Measurements from ENCODE around the gene RIPK4.

DNA sequence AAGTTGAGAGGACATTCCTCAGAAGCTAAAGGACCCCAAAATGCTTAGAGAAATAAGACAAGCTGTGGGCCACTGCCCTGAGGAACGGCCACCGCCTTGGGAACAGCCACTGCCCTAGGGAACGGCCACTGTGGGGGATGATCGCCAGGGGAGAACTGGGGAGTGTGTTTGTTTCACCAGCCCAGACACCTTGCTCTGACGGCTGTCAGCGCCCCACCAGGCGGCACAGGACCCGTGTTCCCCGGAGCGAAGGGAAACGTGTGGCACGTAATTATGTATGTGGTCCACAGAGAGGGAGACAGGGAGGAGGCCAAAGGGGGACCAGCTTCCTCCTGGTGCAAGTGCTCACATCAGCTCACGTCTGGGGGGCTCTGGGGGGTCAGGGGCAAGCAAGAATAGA is 45.8 kb upstream of the RIPK4 start:
- TF ChIP-seq, protein P1, sequence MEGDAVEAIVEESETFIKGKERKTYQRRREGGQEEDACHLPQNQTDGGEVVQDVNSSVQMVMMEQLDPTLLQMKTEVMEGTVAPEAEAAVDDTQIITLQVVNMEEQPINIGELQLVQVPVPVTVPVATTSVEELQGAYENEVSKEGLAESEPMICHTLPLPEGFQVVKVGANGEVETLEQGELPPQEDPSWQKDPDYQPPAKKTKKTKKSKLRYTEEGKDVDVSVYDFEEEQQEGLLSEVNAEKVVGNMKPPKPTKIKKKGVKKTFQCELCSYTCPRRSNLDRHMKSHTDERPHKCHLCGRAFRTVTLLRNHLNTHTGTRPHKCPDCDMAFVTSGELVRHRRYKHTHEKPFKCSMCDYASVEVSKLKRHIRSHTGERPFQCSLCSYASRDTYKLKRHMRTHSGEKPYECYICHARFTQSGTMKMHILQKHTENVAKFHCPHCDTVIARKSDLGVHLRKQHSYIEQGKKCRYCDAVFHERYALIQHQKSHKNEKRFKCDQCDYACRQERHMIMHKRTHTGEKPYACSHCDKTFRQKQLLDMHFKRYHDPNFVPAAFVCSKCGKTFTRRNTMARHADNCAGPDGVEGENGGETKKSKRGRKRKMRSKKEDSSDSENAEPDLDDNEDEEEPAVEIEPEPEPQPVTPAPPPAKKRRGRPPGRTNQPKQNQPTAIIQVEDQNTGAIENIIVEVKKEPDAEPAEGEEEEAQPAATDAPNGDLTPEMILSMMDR (IDR thresholded peaks at IDR 0.05) = no peak
- TF ChIP-seq EZH2 (IDR thresholded peaks at IDR 0.05; ENCODE audit: borderline replicate concordance, insufficient read depth, low read depth, low read length, poor library complexity, severe bottlenecking) = no peak

Data from B cell (primary cell).